AG04450 (cell line): ENCODE data around the gene ITGA5. TPM values are rescaled to one million over a fixed set of nuclear protein-coding genes. Genes with fewer than 3 reads are reported as not detected.

ENCODE experiments used
- CTCF ChIA-PET: fragments of 300-600, 350-600 bp; formaldehyde crosslinking; extraction: SDS; loops from one replicate; lab custom pipeline; 2022; ENCODE audit warnings: antibody characterized with exemption, inconsistent platforms; lab: Charles Lee
- POLR2A ChIA-PET: fragments of 350-600 bp; formaldehyde crosslinking; extraction: SDS; loops from one replicate; lab custom pipeline; 2021; ENCODE audit warnings: antibody characterized with exemption, inconsistent platforms; lab: Yijun Ruan, JAX
- DNase-seq: peaks from one replicate; pipeline ENCODE4 v3.0.0-alpha.2; 2011; ENCODE audit warnings: low read depth, low spot score
- H3K27ac ChIP-seq: one replicate; pipeline ENCODE4 v1.5.1; 2012; ENCODE audit warnings: low read depth, low read length, control low read depth
- H3K27me3 ChIP-seq: one replicate; pipeline ENCODE4 v1.6.0; 2012; ENCODE audit warnings: low read length; ENCODE audit not compliant: control insufficient read depth, insufficient read depth
- H3K4me3 ChIP-seq: 2 replicates; pipeline ENCODE4 v1.5.1; 2011; ENCODE audit warnings: mild to moderate bottlenecking, low read depth, low read length, control low read depth
- H3K9me3 ChIP-seq: 2 replicates; pipeline ENCODE4 v1.5.1; 2012; ENCODE audit warnings: low read length; ENCODE audit not compliant: control insufficient read depth, insufficient read depth
- CTCF ChIP-seq: IDR thresholded peaks from 2 replicates; pipeline ENCODE4 v1.5.1; 2011; ENCODE audit warnings: low read depth, low read length, control low read depth, inconsistent platforms
- polyA plus RNA-seq: library from polyadenylated mRNA; depleted of rRNA; stranded (reverse); fragments of >200 nt; gene quantifications from 2 replicates; pipeline ENCODE4 v1.2.3, GENCODE V29; 2011

ITGA5 gene
- polyA plus RNA-seq, 1 experiment, result 160 TPM

- H3K9me3 ChIP-seq, result no peaks in the 10 kb centered on the region
- POLR2A ChIA-PET, result interaction anchor here (0.6 kb wide), 1 partner anchor 57 kb away, joined by 3 read pairs; no protein-coding TSS in a partner anchor
- CTCF ChIA-PET, result interaction anchor here (1.0 to 4.6 kb wide), 7 partner anchors 11 to 214 kb away, joined by 3 to 50 read pairs (median 15); no protein-coding TSS in a partner anchor
- H3K4me3 ChIP-seq, result no peak overlapping the region
- H3K27me3 ChIP-seq, result no peaks in the 10 kb centered on the region
- peak overlapping the region; percentile 70 for H3K27ac ChIP-seq
- no peak for TF ChIP-seq CTCF
- no peak for DNase-seq
Measured at GRCh38 chr12:54428050-54429013, 9.3 kb upstream of the ITGA5 start.

- ChIA-PET CTCF (interaction anchor here (1.1 to 4.6 kb wide), 4 partner anchors 12 to 48 kb away, joined by 5 to 50 read pairs (median 21); no protein-coding TSS in a partner anchor), POLR2A (no interaction called here)
- no peaks in the 10 kb centered on the region for H3K9me3 ChIP-seq
- no peak for TF ChIP-seq CTCF
- H3K27me3 ChIP-seq, result no peaks in the 10 kb centered on the region
- no peak overlapping the region for H3K4me3 ChIP-seq
- no peak for DNase-seq
- H3K27ac ChIP-seq, result no peak overlapping the region
Measured at GRCh38 chr12:54427106-54427505, 8.0 kb upstream of the ITGA5 start.

GRCh38 chr12:54426690-54427089 is 7.6 kb upstream of the ITGA5 start:
- Histone ChIP-seq H3K27ac (no peak overlapping the region), H3K9me3 (no peaks in the 10 kb centered on the region), H3K4me3 (no peak overlapping the region), H3K27me3 (no peaks in the 10 kb centered on the region)
- no peak for DNase-seq
- no peak for TF ChIP-seq CTCF
- ChIA-PET POLR2A (no interaction called here), CTCF (interaction anchor here (1.1 to 4.6 kb wide), 2 partner anchors 13 to 28 kb away, joined by 5 to 50 read pairs; no protein-coding TSS in a partner anchor)

- ChIA-PET POLR2A (no interaction called here), CTCF (interaction anchor here (1.0 to 2.7 kb wide), 5 partner anchors 21 to 55 kb away, joined by 3 to 22 read pairs (median 6); no protein-coding TSS in a partner anchor)
- no peaks in the 10 kb centered on the region for H3K27me3 ChIP-seq
- no peak overlapping the region for H3K27ac ChIP-seq
- no peak overlapping the region for H3K4me3 ChIP-seq
- no peak for DNase-seq
- no peaks in the 10 kb centered on the region for H3K9me3 ChIP-seq
- no peak for TF ChIP-seq CTCF
Measured at GRCh38 chr12:54425702-54426101, 6.6 kb upstream of the ITGA5 start.

- no peaks in the 10 kb centered on the region for H3K27me3 ChIP-seq
- ChIA-PET POLR2A (no interaction called here), CTCF (interaction anchor here (0.8 to 2.7 kb wide), 4 partner anchors 8 to 24 kb away, joined by 3 to 22 read pairs (median 6); no protein-coding TSS in a partner anchor)
- no peak overlapping the region for H3K4me3 ChIP-seq
- no peaks in the 10 kb centered on the region for H3K9me3 ChIP-seq
- TF ChIP-seq CTCF, result no peak
- H3K27ac ChIP-seq, result no peak overlapping the region
- no peak for DNase-seq
Measured at GRCh38 chr12:54424224-54424623, 5.2 kb upstream of the ITGA5 start.
